ENCODE data around the gene VSTM2B. TPM values are rescaled to one million over a fixed set of nuclear protein-coding genes. Genes with fewer than 3 reads are reported as not detected.

VSTM2B gene
- polyA plus RNA-seq, 3 donors, result 0.68 to 1.1 TPM; not detected in 1

- peak; percentile 7 for DNase-seq
Measured at GRCh38 chr19:29563486-29564101, 37.8 kb downstream of the VSTM2B start.

- DNase-seq, result no peak
Measured at GRCh38 chr19:29564574-29565005, 38.8 kb downstream of the VSTM2B start.

GRCh38 chr19:29565171-29565570 is 39.4 kb downstream of the VSTM2B start:
- DNase-seq, result no peak

- DNase-seq, result no peak
Measured at GRCh38 chr19:29566496-29567054, 40.8 kb downstream of the VSTM2B start.

GRCh38 chr19:29567366-29567915 is 41.6 kb downstream of the VSTM2B start:
- no peak for DNase-seq

GRCh38 chr19:29568036-29569025 is 42.5 kb downstream of the VSTM2B start:
- DNase-seq, result no peak

- no peak for DNase-seq
Measured at GRCh38 chr19:29569038-29569911, 43.5 kb downstream of the VSTM2B start.

GRCh38 chr19:29571181-29571580 is 45.4 kb downstream of the VSTM2B start:
- no peak for DNase-seq

GRCh38 chr19:29573486-29573885 is 47.7 kb downstream of the VSTM2B start:
- DNase-seq, result no peak

- no peak for DNase-seq
Measured at GRCh38 chr19:29574510-29574909, 48.7 kb downstream of the VSTM2B start.

- no peak for DNase-seq
Measured at GRCh38 chr19:29576046-29576606, 50.3 kb downstream of the VSTM2B start.

- no peak for DNase-seq
Measured at GRCh38 chr19:29576761-29577648, 51.2 kb downstream of the VSTM2B start.

GRCh38 chr19:29577649-29577963 is 51.8 kb downstream of the VSTM2B start:
- no peak for DNase-seq

- DNase-seq, result no peak
Measured at GRCh38 chr19:29578349-29578748, 52.6 kb downstream of the VSTM2B start.

- no peak for DNase-seq
Measured at GRCh38 chr19:29579308-29579910, 53.6 kb downstream of the VSTM2B start.

GRCh38 chr19:29581398-29581797 is 55.6 kb downstream of the VSTM2B start:
- no peak for DNase-seq

GRCh38 chr19:29583196-29583999 is 57.6 kb downstream of the VSTM2B start:
- DNase-seq, result no peak

- DNase-seq, result no peak
Measured at GRCh38 chr19:29586401-29586800, 60.6 kb downstream of the VSTM2B start.

GRCh38 chr19:29587059-29587458 is 61.3 kb downstream of the VSTM2B start:
- DNase-seq, result no peak

Measured in renal pelvis (tissue), 4 donors.